CD4-positive, alpha-beta T cell (primary cell): ENCODE data around the gene HELZ. TPM values are rescaled to one million over a fixed set of nuclear protein-coding genes. Genes with fewer than 3 reads are reported as not detected.

Experiments used
- ATAC-seq: fragments of 200-7000 bp; cut with Tn5 transposase; one replicate; pipeline ENCODE4 v1.10.0; 2022; ENCODE audit warnings: mild to moderate bottlenecking; ENCODE audit not compliant: poor library complexity
- CTCF ChIA-PET: fragments of 350-600 bp; sonication (Branson Sonifier 250); formaldehyde crosslinking; loops from one replicate; lab custom pipeline; 2021; ENCODE audit warnings: antibody characterized with exemption, inconsistent platforms; lab: Charles Lee
- POLR2A ChIA-PET: fragments of 350-600 bp; sonication (Branson Sonifier 250); formaldehyde crosslinking; loops from one replicate; lab custom pipeline; 2021; ENCODE audit warnings: antibody characterized with exemption, inconsistent platforms; lab: Charles Lee
- DNase-seq, 14 experiments: peaks; one replicate each; pipeline ENCODE4 v3.0.0-alpha.2; 2013 to 2020; ENCODE audit warnings: mixed read lengths in 2 of 14
- H3K27ac ChIP-seq, 2 donors: one replicate each; pipeline versions ENCODE4 v1.5.1 to v1.7.0; 2013; ENCODE audit warnings: low read length in 2 of 2, low read depth in 1 of 2, mild to moderate bottlenecking in 1 of 2
- H3K27me3 ChIP-seq, 2 experiments: 1 replicate in 1 of 2; 2 replicates in 1 of 2; pipeline versions ENCODE4 v1.6.1 to v1.7.0; 2013; ENCODE audit warnings: low read length in 2 of 2, control low read depth in 1 of 2, mild to moderate bottlenecking in 1 of 2, moderate library complexity in 1 of 2; ENCODE audit not compliant: insufficient read depth in 2 of 2, control insufficient read depth in 1 of 2
- H3K36me3 ChIP-seq: one replicate; pipeline ENCODE4 v1.6.1; 2013; ENCODE audit warnings: low read length, control low read depth; ENCODE audit not compliant: insufficient read depth
- H3K4me1 ChIP-seq: one replicate; pipeline ENCODE4 v1.6.1; 2013; ENCODE audit warnings: low read length, control low read depth; ENCODE audit not compliant: insufficient read depth
- H3K4me3 ChIP-seq: one replicate; pipeline ENCODE4 v1.5.1; 2013; ENCODE audit warnings: mild to moderate bottlenecking, low read length, moderate library complexity
- H3K9me3 ChIP-seq, 2 experiments: 1 replicate in 1 of 2; 2 replicates in 1 of 2; pipeline versions ENCODE4 v1.6.1 to v1.7.0; 2013; ENCODE audit warnings: low read length in 2 of 2, mild to moderate bottlenecking in 2 of 2, control low read depth in 1 of 2, moderate library complexity in 1 of 2; ENCODE audit not compliant: control insufficient read depth in 1 of 2, insufficient read depth in 1 of 2
- H3K27ac Mint-ChIP-seq: one replicate; pipeline ENCODE4 v1.8.0; 2020; ENCODE audit warnings: mixed read lengths
- H3K27me3 Mint-ChIP-seq: one replicate; pipeline ENCODE4 v1.8.0; 2021; ENCODE audit warnings: mixed read lengths
- H3K36me3 Mint-ChIP-seq: one replicate; pipeline ENCODE4 v1.8.0; 2021; ENCODE audit warnings: low read depth, mixed read lengths
- H3K4me1 Mint-ChIP-seq: one replicate; pipeline ENCODE4 v1.8.0; 2021; ENCODE audit warnings: low read depth, mixed read lengths
- H3K4me3 Mint-ChIP-seq: one replicate; pipeline ENCODE4 v1.8.0; 2020; ENCODE audit warnings: mild to moderate bottlenecking, mixed read lengths
- H3K9me3 Mint-ChIP-seq: one replicate; pipeline ENCODE4 v1.8.0; 2020; ENCODE audit warnings: mixed read lengths
- CTCF ChIP-seq: fragments of 200-600 bp; IDR thresholded peaks from one replicate; pipeline ENCODE4 v1.8.0; 2022; ENCODE audit warnings: antibody characterized with exemption, mild to moderate bottlenecking
- intact Hi-C, 2 experiments: fragments of 100-400 bp; cut with DNase I in 1 of 2; cut with micrococcal nuclease in 1 of 2; formaldehyde crosslinking; loops; one replicate each; pipeline versions ENCODE4 v1.15.1 to v1.9.0; 2023 to 2025; cut with DNase I, micrococcal nuclease
- total RNA-seq, 174 experiments: library from RNA in 2 of 174; stranded (reverse) in 2 of 174; gene quantifications; one replicate each; pipeline ENCODE4 v1.2.3 and lab custom pipeline; 2021 to 2026

HELZ gene
- total RNA-seq, 2 experiments from 2014 or later, result 94.8 to 107 TPM

DNA sequence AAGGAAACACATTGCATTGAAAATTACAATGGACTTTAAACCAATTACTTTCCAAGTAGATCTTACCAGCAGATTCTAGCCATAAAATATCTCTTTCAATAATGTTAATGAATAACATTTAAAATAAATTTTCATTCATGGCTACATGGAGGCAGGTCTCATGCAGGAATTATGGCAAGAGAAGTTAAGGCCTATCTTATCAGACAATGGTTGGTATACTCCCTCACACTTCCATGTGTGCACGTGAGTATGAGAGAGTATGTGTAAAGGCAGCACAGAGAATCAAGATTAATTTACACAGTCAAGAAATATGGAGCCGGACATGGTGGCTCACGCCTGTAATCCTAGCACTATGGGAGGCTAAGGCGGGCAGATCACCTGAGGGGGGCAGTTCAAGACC lies 76.5 kb downstream of the HELZ start:
- H3K9me3 Mint-ChIP-seq, result no peaks in the 10 kb centered on the region
- DNase-seq (no peak), ATAC-seq (no peak)
- no peaks in the 10 kb centered on the region for H3K9me3 ChIP-seq
- H3K36me3 ChIP-seq, result peaks cover 63% of the 10 kb centered on the region
- no peak overlapping the region for H3K4me3 Mint-ChIP-seq
- peaks cover 22% of the 10 kb centered on the region for H3K4me1 Mint-ChIP-seq
- intact Hi-C loops, result no loop called here
- no peaks in the 10 kb centered on the region for H3K27me3 Mint-ChIP-seq
- peaks cover 89% of the 10 kb centered on the region for H3K36me3 Mint-ChIP-seq
- no peak overlapping the region for H3K27ac Mint-ChIP-seq
- no peak overlapping the region for H3K27ac ChIP-seq
- no peak overlapping the region for H3K4me3 ChIP-seq
- POLR2A ChIA-PET, result no interaction called here
- no peaks in the 10 kb centered on the region for H3K4me1 ChIP-seq
- TF ChIP-seq CTCF, result no peak
- no peaks in the 10 kb centered on the region for H3K27me3 ChIP-seq
- CTCF ChIA-PET, result no interaction called here

DNA sequence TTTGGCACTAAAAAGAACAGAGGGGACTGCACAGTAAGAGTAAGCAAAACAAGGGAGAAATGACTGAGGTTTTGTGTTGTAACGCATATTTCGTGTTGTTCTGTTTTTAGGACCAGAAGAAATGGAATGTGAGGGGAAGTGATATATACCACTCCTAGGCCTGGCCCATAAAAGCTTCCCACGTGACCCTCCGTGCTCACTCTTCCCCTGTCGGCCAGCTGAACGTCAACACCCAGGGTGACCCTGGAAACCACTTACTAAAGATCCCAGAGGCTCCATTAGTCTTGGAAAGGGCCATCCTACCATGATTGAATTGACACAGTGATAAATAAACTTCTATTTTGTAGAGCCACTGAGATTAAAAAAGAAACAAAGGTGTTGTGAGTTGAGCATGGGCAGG lies 79.8 kb downstream of the HELZ start:
- CTCF ChIA-PET, result no interaction called here
- ATAC-seq, result no peak
- intact Hi-C loops, result no loop called here

DNA sequence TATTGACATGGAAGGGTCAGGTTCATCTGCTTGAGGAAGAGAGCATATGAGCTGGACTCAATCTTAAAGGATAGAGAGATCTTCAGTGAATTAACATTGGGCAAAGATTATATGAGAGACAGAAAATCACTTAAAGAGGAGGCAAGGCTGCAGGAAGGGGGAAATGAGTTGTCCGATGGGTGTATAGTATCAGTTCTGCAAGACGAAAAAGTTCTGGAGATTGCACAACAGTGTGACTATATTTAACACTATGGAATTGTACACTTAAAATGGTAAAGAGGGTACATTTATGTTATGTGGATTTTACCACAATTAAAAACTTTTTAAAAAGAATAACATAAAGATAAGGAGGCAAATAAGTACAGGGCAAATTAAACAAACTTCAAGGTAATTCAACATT lies 80.7 kb downstream of the HELZ start:
- peak overlapping the region; percentile 25 for H3K27ac Mint-ChIP-seq
- Histone ChIP-seq H3K27me3 (no peaks in the 10 kb centered on the region), H3K27ac (no peak overlapping the region), H3K4me3 (no peak overlapping the region), H3K4me1 (no peaks in the 10 kb centered on the region), H3K36me3 (peaks cover 75% of the 10 kb centered on the region), H3K9me3 (no peaks in the 10 kb centered on the region)
- H3K36me3 Mint-ChIP-seq, result peaks cover 91% of the 10 kb centered on the region
- peaks cover 3% of the 10 kb centered on the region for H3K4me1 Mint-ChIP-seq
- H3K27me3 Mint-ChIP-seq, result no peaks in the 10 kb centered on the region
- H3K9me3 Mint-ChIP-seq, result no peaks in the 10 kb centered on the region
- ChIA-PET POLR2A (no interaction called here), CTCF (no interaction called here)
- no peak for TF ChIP-seq CTCF
- no peak overlapping the region for H3K4me3 Mint-ChIP-seq
- ATAC-seq (no peak), DNase-seq (peak in 2 of 14 experiments; percentile 12 to 16)
- intact Hi-C loops, result no loop called here

More for the DNA sequence above, 79.8 kb downstream of the HELZ start:
- H3K27ac ChIP-seq, result no peak overlapping the region
- TF ChIP-seq CTCF, result no peak
- no peaks in the 10 kb centered on the region for H3K9me3 ChIP-seq
- POLR2A ChIA-PET, result no interaction called here
- H3K27me3 Mint-ChIP-seq, result no peaks in the 10 kb centered on the region
- peaks cover 90% of the 10 kb centered on the region for H3K36me3 Mint-ChIP-seq
- peaks cover 8% of the 10 kb centered on the region for H3K4me1 Mint-ChIP-seq
- no peak overlapping the region for H3K4me3 Mint-ChIP-seq
- DNase-seq, result peak in 3 of 14 experiments; percentile 16 to 47 (median 44)
- H3K36me3 ChIP-seq, result peaks cover 77% of the 10 kb centered on the region
- H3K9me3 Mint-ChIP-seq, result no peaks in the 10 kb centered on the region
- H3K27me3 ChIP-seq, result no peaks in the 10 kb centered on the region
- H3K4me1 ChIP-seq, result no peaks in the 10 kb centered on the region
- H3K27ac Mint-ChIP-seq, result no peak overlapping the region
- no peak overlapping the region for H3K4me3 ChIP-seq
